ENCODE measurements around the gene FNDC8. TPM values are rescaled to one million over a fixed set of nuclear protein-coding genes. Genes with fewer than 3 reads are reported as not detected.

FNDC8 gene
- total and polyA plus RNA-seq, 2 of the 4 experiments (the other 2 are of a cell fraction), result not detected

DNA sequence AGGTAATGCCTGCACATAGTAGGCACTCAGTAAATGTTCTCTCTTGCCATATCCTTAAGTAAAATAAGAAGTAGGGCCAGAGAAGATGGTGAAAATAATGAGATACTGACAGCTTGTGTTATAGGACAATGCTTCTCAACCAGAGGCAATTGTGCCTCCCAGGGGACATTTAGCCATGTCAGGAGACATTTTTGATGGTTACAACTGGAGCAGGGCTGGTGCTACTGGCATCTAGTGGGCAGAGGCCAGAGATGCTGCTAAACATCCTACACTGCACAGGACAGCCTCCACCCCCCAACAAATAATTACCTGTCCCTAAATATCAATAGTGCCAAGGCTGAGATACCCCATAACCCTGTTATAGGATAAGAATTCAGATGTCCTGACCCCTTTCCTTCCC, 3.4 kb upstream of the FNDC8 start:
- Histone ChIP-seq H4K5ac (ENCODE audit: low read depth, low read length) (no peak overlapping the region), H3K9ac (ENCODE audit: low read depth, low read length) (no peak overlapping the region), H3K14ac (replicated peaks; ENCODE audit: low read depth, low read length) (no peak overlapping the region), H2BK20ac (ENCODE audit: low read depth, low read length) (no peak overlapping the region), H4K8ac (ENCODE audit: low read depth in 2 of 2, low read length in 2 of 2) (no peak overlapping the region), H3K4me3 (ENCODE audit: insufficient read depth, low read depth, low read length) (no peak overlapping the region), H3K27ac (ENCODE audit: insufficient read depth, low read length) (no peak overlapping the region), H3K36me3 (ENCODE audit: control insufficient read depth, insufficient read depth, low read length) (peaks cover 7% of the 10 kb centered on the region; the same call in 1 of the 2 replicates), H4K91ac (ENCODE audit: insufficient read depth, low read depth, low read length) (no peak overlapping the region), H3K4ac (ENCODE audit: low read depth, low read length) (no peak overlapping the region), H4K20me1 (ENCODE audit: insufficient read depth, low read length) (no peaks in the 10 kb centered on the region), H3K9me1 (ENCODE audit: insufficient read depth, low read length) (peaks cover 9% of the 10 kb centered on the region), H3K9me3 (ENCODE audit: control insufficient read depth, insufficient read depth, low read length) (no peaks in the 10 kb centered on the region), H3K18ac (ENCODE audit: low read depth, low read length) (no peak overlapping the region), H2BK15ac (ENCODE audit: low read depth, low read length) (no peak overlapping the region), H2AK9ac (replicated peaks; ENCODE audit: low read depth, low read length, poor library complexity) (no peak overlapping the region), H3K4me2 (ENCODE audit: low read depth, low read length) (no peak overlapping the region), H3K4me1 (ENCODE audit: control insufficient read depth, insufficient read depth, low read length) (peaks cover 6% of the 10 kb centered on the region), H3K27me3 (ENCODE audit: control insufficient read depth, insufficient read depth, low read length) (no peaks in the 10 kb centered on the region), H3K23ac (ENCODE audit: low read depth, low read length) (no peak overlapping the region), H2AK5ac (ENCODE audit: low read depth, low read length) (no peak overlapping the region), H2AFZ (replicated peaks; ENCODE audit: low read length, poor library complexity) (no peak overlapping the region), H3K79me1 (ENCODE audit: low read depth in 1 of 2, low read length in 2 of 2) (peaks cover 23 to 44% of the 10 kb centered on the region in 2 experiments), H3K56ac (ENCODE audit: extremely low read depth, insufficient read depth, low read length) (no peak overlapping the region), H2BK5ac (ENCODE audit: low read depth, low read length, poor library complexity, severe bottlenecking) (no peak overlapping the region), H2BK120ac (ENCODE audit: low read depth, low read length) (no peak overlapping the region)
- BruUV-seq (replicated peaks), result no TSS peak
- in situ Hi-C loops (cut with MboI; ENCODE audit: low sequenced_read_pairs), result loop anchor here (25.0 kb wide), 2 partner anchors 481 to 856 kb away; partner anchors contain the start of genes CCL2 and CCL7
- ATAC-seq (ENCODE audit: low read depth), result no peak
- POLR2A ChIA-PET (ENCODE audit: unreplicated experiment), result no interaction called here
- TF ChIP-seq RCOR1 (IDR thresholded peaks at IDR 0.05; ENCODE audit: insufficient replicate concordance, low read length), result no peak
- TF ChIP-seq, protein P1, sequence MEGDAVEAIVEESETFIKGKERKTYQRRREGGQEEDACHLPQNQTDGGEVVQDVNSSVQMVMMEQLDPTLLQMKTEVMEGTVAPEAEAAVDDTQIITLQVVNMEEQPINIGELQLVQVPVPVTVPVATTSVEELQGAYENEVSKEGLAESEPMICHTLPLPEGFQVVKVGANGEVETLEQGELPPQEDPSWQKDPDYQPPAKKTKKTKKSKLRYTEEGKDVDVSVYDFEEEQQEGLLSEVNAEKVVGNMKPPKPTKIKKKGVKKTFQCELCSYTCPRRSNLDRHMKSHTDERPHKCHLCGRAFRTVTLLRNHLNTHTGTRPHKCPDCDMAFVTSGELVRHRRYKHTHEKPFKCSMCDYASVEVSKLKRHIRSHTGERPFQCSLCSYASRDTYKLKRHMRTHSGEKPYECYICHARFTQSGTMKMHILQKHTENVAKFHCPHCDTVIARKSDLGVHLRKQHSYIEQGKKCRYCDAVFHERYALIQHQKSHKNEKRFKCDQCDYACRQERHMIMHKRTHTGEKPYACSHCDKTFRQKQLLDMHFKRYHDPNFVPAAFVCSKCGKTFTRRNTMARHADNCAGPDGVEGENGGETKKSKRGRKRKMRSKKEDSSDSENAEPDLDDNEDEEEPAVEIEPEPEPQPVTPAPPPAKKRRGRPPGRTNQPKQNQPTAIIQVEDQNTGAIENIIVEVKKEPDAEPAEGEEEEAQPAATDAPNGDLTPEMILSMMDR (conservative IDR thresholded peaks at IDR 0.05; ENCODE audit: low read depth, low read length), result peak; percentile 37
- TF ChIP-seq RAD21 (IDR thresholded peaks at IDR 0.05; ENCODE audit: low read length), result peak; percentile 51
- peak; percentile 42 for TF ChIP-seq SMC3 (IDR thresholded peaks at IDR 0.05; ENCODE audit: low read depth, low read length)
- dilution Hi-C loops (cut with HindIII; ENCODE audit: low sequenced_read_pairs, unreplicated experiment), result no loop called here
- CTCF ChIA-PET, result interaction anchor here (0.7 to 1.0 kb wide), 2 partner anchors 37 to 700 kb away, joined by 3 to 7 read pairs; no protein-coding TSS in a partner anchor
- DNase-seq, result peak; percentile 23
- intact Hi-C loops (cut with micrococcal nuclease), result loop anchor here (5.0 kb wide), 1 partner anchor 136 kb away; the partner anchor contains the start of gene LIG3
